Measurements from ENCODE around the gene APOM.

Gene APOM

DNA sequence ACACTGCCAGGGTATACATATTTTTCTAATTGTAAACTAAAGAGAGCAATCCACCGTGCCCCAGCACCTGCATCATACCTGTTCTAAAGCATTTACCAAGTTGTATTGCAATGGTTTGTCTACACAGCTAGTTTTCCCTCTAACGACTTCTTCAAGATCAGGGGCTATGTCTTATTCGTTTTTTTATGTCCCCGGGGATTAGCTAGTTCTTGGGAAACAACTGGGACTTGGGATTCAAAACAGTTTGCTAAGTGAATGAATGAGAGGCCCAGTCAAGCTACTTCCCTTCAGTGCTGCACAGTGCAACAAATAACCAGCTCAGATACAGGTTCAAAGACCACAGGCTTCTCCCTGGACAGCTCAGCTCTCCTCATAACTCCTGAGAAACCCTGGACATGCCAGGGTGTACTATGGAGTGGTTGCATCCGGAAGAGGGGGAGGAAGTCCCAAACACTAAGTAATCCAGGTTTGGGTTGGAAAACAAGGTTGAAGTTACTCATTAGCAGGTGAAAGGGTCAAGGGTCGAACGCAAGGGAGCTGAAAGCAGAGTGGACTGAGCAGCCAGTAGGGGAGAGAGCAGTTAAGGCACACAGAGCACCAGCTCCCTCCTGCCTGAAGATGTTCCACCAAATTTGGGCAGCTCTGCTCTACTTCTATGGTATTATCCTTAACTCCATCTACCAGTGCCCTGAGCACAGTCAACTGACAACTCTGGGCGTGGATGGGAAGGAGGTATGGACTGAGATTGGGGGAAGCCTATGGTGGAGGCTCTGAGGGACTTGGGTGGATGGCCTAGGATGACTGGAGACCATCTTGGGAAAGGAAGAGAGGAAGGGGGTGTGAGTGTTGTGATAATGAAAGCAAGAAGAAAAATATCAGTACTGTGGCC, at the start of gene APOM:
Gene APOM, plus strand, starts transcription at position 546 of the 889 bp plus-strand sequence. Its CDS starts 73 bp downstream, at position 619.
- DNase-seq (ENCODE audit: low read depth in 2 of 2) = no peak

DNA sequence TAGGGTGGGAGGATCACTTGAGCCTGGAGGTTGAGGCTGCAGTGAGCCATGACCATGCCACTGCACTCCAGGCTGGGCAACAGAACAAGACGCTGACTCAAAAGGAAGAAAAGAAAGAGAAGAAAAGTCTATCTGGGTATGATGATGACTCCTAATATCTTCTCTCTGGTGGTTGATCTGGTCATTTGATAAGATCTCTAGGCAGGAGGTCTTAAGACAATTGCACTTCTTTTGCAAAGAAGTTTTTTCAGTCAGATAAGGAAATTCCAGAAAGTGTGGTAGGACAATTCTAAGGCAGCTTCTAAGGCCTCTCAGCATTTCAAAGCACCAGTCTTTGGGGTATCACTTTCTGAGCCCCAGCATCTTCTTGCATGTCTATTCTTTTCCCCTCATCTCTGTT, 48.4 kb upstream of the APOM start:
- DNase-seq (ENCODE audit: low read depth in 2 of 2) = no peak

DNA sequence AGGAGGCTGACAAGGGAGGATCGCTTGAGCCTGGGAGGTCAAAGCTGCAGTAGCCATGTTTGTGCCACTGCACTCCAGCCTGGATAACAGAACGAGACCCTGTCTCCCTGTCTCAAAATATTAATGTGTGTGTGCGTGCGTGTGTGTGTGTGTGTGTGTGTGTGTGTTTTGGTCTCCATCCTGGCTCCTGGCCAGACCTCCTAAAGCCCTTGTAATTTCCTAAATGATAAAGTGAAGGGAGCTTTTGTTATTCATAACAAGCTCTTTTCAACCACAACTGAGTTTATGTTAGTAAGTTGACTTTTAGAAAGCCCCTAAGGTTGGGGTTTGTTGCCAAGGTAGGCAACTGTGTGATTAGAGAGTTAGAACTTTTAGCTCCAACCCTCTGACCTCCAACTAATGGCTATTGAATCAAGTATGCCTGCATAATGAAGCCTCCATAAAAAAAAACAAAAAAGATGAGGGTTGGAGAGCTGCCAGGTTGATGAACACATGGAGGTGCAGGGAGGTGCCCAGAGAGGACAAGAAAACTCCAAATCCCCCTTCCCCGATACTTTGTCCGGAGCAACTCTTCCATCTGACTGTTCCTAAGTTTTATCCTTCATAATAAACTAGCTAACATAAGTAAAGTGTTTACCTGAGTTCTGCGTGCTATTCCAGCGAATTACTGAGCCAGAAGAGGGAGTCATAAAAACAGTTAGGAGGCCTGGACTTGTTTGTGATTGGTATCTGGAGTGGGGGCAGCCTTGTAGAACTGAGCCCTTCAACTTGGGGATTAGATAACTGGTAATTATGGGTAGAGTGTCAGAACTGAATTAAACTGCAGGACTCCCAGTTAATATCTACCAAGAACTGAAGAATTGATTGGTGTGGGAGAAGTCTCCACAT, 45.9 kb upstream of the APOM start:
- no peak for DNase-seq (ENCODE audit: low read depth in 2 of 2)

DNA sequence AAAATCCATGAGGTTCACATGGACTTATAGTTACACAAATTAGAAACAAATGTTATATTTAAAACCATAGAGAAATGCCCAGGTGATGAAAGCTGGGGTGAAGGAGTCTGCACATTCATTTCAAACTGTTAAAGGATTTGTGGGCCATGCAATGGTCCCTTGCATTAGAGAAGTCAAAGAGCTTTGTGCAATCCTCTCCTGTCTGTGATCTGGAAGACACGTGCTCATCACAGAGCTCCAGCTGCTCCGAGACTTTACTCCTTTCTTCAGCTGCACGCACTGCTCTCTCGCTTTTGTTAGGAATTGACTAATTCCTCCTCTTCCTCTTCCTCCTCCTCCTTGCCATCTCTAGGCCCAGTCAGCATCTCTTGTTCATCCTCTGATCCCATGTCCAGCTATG, 44.7 kb upstream of the APOM start:
- DNase-seq (ENCODE audit: low read depth in 2 of 2) = no peak

DNA sequence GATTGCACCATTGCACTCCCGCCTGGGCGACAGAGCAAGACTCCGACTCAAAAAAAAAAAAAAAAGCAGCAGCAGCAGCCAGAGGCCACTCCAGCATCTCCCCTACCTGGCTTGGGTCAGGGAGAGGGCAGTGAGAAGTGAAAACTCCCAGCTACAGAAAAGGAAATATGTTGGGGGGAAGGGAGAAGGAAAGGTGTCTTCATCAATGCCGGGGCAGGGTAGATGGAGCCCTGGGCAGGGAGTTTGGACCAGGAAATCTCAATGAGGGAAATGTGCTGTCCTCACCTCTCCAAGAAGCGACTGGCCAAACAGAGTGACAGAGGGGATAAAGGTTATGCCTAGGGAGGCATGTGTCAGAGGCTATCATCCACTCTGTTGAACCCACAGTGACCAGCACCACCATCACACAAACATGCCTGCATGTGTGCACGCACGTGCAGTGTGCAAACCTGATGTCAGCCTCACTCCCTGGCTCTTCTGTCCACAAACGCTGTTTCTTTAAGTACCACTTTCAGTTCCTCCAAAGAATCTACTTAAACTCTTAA, 41.5 kb upstream of the APOM start:
- DNase-seq (ENCODE audit: low read depth in 2 of 2) = no peak

DNA sequence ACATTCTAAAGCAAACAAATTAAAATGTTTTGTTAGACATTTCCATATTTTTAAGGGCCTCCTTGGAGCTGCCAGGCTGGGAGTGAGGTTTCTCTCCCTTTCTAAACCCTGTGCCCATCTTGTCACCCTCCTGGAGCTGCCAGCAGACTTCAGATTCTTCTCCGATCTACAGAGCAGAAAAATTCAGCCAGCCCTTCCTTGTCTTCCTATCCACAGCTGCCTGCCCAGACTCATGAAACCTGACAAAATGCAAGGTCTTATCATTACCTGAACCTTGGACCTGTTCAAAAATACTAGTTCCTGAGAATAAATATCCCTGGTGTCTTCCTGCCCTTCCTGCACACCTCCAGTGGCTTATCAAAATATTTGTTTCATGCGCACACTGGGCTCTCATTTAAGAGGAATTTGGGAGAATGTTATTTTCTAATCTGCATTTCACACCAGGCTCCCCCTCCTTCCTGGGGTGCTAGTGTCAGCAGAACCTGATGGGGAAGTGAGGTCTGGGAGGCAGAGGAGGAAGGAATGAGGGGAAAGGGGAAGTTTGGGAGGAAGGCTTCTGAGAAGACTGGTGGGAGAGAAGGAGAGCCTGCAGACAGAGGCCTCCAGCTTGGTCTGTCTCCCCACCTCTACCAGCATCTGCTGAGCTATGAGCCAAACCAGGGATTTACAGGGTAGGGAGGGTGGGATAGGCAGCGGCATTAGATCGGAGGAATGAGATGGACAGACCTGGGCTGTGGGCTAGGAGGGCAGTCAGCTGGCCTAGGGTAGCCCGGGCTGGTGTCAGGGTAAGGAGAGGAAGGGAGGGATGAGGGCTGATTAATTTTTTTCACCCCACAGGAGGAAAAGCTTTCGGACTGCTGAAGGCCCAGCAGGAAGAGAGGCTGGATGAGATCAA, 40.8 kb upstream of the APOM start, which contains the start of gene AIF1:
Gene AIF1, plus strand, starts transcription at position 551 of the 895 bp plus-strand sequence. Its CDS starts 96 bp downstream, at position 647.
- no peak for DNase-seq (ENCODE audit: low read depth in 2 of 2)

DNA sequence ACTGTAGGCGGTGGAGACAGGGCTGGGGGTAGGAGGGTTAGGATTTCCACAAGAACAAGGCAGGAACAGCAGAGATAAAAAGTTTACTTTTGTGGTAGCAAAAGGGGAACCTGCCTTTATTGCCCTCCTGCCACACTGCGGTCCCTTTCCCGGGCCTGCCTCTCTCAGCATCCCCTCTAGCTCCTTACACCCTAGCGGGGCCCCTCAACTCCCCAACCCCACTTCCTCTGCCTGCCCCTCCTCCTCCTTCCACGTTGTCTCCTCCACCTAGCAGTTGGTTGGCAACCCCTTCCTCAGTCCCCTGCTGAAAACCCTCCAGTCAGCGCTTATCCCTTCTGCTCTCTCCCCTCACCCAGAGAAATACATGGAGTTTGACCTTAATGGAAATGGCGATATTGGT, 39.9 kb upstream of the APOM start:
- no peak for DNase-seq (ENCODE audit: low read depth in 2 of 2)

DNA sequence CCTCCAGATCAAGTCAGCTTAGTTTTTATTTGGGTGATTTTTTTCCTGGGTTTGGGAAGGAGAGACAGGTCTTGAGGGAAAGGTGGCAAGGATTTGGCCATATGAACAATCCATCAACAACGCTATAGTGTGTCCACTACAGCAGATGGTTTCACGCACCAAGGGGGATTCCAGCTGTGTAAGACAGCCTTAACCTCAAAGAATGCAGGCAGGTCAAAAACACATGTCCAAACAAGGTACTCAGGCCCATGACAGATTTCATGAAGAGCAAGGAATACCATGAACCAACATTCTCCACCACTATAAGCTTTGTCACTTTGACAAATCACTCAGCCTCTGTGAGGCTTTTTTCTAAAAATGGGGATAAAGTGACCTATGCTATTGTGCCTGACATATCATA, 38.7 kb upstream of the APOM start:
- no peak for DNase-seq (ENCODE audit: low read depth in 2 of 2)

DNA sequence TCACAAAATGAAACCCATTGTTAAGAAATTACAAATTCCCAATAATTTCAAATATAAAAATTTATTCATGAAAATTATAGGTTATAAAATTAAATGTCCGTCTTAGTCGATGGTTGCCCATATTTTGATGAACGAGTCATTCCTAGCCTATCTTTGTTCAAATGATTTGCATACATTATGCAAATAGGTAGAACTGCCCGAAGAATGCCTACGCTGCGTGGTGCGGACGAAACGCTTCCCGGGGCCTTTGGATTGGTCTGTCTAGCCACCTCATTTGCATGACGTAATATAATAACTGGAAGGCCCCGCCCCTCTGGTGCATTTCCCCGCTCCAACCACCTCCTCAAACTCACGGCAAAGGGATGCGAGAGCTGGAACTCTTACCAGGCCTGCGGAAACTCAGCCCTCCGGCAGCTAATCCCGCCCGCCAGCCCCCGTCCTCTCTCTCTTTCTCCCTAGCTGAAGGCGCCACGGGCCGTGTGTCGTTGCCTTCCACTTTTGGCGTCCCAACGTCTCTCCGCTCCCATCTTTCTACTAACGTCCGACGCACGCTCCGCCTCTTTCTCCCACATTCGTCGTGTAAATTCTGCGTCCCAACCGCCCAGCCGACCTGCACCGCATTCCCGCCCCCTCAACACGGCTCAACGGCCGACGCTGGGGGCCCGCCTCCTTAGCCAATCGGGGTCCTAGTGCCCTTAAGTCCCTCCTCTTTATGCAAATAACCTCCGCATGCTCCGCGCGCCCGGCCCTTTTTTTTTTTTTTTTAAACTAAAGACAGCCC, 35.7 kb upstream of the APOM start:
- DNase-seq (ENCODE audit: low read depth in 2 of 2) = peak; percentile 88 to 96

DNA sequence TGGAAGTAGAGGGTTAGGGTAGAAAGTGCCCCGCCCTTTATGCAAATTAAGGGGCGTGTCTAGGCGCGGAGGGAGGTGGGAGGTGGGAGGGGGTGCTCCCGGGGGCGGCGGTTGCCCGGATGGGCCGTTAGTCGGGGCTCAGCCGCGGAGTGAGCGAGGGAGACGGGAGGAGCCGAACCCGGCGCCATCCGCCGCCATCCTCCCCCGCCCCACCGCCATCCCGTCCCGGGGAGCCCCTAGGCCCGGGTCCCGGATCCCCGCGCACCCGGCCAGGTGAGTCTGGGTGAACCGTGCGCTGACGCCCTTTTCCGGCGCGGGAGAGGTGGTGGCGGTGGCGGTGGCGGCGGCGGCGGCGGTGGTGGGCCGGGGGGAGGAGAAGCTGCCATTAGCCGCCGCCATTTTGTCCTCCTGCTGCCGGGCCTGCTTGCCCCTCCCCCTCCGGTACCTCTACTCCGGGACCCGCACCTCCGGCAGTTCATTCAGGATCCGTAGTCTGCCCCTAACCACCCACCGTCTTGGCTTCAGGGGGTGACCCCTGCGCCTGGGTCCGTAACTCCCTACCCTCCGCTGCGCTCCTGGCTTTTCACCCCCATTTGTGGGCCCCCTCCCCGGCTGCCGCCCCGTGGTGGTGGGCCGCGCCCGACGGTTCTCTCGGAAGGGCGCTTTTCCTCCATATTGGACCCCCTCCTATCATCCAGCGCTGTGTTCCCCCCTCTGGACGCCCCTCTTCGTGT, 34.9 kb upstream of the APOM start, which contains the start of gene PRRC2A:
Gene PRRC2A, plus strand, starts transcription at position 130 of the 734 bp plus-strand sequence. CDS start 2,075 bp downstream, outside the sequence.
- DNase-seq (ENCODE audit: low read depth in 2 of 2) = peak; percentile 70 to 92

DNA sequence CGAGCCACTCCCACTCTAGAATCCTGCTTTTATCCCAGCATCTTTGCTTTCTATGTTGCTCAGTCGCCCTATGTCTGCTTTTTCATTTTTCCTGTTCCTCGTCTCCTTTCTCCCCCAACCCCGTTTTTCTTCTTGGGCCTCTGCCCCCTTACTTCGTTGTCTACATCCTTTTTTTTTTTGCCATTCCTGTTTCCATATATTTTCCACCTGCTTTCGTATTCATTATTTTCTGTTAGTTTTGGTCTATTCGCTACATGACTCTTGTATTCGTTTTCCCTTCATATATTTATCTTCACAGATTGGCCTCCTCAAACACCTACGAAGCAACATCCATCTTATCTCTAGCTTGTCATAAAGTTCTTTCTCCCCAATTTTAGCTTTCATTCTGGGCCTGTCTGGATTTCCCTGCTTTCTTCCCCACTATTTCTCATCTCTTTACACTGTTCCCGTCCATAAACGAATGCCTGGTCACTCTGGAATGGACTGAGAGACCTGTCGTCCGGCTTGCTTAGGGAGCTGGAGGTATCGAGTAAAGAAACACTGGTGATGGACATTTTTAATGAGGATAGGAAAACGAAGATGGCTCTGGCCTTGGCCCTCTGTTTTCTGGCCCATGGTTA, 34.3 kb upstream of the APOM start:
- DNase-seq (ENCODE audit: low read depth in 2 of 2) = no peak

DNA sequence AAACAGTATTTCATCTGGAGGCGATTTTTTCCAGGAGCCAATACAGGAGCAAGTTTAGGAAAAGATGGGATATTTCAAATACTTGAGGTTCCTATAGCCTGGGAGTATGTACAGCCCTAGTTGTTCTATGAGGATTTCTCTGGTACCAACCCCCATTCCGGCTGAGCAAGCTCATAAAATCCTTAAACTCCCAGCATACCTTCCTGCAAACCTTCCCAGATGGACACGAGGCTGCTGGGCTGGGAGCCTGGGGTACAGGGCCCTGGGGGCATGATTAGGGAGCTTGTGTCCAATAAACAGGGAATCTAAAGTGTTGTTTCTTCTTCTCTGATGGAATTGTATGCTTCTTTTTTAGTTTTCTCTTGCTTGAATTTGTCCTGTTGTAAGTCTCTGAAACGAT, 33.7 kb upstream of the APOM start:
- no peak for DNase-seq (ENCODE audit: low read depth in 2 of 2)

DNA sequence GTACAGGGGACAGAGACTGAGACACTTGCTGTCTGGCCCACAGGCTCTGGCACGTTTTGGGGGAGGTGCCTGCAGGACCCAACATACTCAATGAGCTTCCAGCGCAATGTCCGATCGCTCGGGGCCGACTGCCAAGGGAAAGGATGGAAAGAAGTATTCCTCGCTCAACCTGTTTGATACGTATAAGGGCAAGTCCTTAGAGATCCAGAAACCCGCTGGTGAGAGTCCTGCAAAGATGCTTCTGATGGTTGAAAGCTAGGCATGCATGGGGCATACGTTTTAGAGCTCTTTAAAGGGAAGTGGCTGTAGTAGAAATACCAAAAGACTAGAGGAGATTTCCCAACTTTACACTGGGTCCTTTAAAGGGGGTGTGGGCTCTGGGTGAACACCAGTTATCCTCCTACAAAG, 33.0 kb upstream of the APOM start:
- no peak for DNase-seq (ENCODE audit: low read depth in 2 of 2)

DNA sequence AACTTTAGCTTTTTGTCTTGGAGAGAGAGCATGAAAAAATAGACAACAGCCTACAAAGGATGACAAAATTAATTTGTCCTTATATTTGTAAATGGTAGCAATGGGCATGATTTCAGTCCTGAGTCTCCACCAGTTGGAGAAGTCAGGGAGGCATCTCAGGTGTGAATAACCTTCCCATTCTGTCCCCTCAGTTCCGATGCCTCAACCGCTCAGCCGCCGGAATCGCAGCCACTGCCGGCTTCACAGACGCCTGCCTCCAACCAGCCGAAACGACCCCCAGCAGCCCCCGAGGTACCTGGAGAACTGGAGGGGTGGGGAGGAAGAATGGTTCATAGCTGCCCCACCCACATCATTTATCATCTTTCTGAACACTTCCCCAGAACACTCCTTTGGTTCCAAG, 31.6 kb upstream of the APOM start:
- no peak for DNase-seq (ENCODE audit: low read depth in 2 of 2)

DNA sequence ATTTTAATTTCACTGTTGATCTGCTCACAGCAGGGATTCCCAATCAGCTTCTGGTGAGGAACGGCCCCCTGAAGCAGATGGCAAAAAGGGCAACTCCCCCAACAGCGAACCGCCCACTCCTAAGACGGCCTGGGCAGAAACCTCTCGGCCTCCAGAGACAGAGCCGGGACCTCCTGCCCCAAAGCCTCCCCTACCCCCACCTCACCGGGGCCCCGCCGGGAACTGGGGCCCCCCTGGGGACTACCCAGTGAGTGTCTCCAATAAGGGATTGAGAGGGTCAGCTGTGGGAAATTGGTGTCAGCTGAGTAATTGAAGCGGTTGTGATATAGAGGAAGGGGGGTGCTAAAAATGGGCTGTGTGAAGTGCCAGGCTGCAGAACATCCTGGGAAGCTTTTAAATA, 28.7 kb upstream of the APOM start:
- DNase-seq (ENCODE audit: low read depth in 2 of 2) = no peak

DNA sequence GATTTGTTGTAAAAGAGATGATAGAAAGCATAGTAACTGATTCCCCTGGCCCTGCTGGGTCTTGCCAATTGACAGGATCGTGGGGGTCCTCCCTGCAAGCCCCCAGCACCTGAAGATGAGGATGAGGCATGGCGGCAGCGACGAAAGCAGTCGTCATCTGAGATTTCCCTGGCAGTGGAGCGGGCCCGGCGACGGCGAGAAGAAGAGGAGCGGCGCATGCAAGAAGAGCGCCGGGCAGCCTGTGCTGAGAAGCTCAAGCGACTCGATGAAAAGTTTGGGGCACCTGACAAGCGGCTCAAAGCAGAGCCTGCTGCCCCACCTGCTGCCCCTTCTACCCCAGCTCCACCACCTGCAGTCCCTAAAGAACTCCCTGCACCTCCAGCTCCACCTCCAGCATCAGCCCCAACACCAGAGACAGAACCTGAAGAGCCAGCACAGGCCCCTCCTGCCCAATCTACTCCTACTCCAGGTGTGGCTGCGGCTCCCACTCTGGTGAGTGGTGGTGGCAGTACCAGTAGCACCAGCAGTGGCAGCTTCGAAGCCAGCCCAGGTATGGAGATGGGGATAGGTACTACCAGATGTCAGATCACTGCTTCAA, 27.9 kb upstream of the APOM start:
- DNase-seq (ENCODE audit: low read depth in 2 of 2) = no peak

DNA sequence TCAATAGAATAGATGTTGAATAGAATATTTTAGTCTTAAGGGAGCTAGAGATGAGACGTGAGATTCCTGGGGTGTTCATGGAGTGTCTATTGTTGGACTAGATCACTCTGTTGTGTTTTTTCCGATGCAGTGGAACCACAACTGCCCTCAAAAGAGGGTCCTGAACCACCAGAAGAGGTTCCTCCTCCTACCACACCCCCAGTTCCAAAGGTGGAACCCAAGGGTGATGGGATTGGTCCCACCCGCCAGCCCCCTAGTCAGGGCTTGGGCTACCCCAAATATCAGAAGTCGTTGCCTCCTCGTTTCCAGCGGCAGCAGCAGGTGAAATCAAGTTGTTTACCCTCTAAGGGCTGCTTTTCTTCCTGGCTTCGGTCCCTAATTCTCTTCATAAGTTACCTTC, 26.7 kb upstream of the APOM start:
- no peak for DNase-seq (ENCODE audit: low read depth in 2 of 2)

DNA sequence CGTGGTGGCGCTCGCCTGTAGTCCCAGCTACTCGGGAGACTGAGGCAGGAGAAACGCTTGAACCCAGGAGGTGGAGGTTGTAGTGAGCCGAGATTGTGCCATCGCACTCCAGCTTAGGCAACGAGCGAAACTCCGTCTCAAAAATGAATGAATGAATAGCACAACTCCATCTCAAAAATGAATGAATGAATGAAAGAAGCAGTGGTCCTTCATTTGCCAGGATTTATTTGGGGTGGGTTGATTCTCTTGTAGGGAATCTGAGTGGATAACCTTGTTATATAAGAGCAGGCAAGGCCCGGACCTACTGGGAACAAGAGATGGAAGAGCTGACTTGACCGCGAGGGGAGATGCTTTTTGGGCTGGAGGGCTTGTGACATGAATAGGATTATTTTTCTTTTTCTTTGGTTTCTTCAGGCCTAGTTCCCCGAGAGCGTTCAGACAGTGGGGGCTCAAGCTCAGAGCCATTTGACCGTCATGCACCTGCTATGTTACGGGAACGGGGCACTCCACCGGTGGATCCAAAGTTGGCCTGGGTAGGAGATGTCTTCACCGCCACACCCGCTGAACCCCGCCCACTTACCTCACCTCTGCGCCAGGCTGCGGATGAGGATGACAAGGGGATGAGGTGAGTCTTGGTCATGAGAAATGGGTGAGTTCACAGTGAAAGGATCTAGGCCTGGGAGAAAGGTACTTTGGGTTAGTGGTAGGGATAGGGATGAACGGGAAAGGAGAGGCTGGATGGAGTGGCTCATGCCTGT, 25.3 kb upstream of the APOM start:
- no peak for DNase-seq (ENCODE audit: low read depth in 2 of 2)

All from stimulated activated CD4-positive, alpha-beta T cell treated with anti-CD3 and anti-CD28 coated beads, Interleukin-1b, Interleukin-23, amount 100 ng/mL, for 4 hours (primary cell).